HG02981 (cell line): ENCODE measurements around the gene SCARB1.

ENCODE experiments used
- ATAC-seq: cut with Tn5 transposase; IDR thresholded peaks from one replicate; pipeline ENCODE4 v1.9.1; 2021; ENCODE audit warnings: mild to moderate bottlenecking, moderate library complexity; ENCODE audit not compliant: unreplicated experiment

SCARB1 gene

GRCh38 chr12:124824195-124824594 lies 39.5 kb downstream of the SCARB1 start:
- no peak for ATAC-seq

- ATAC-seq, result no peak
These were observed 40.2 kb downstream of the SCARB1 start for GRCh38 chr12:124823272-124823970.

- no peak for ATAC-seq
These were observed 41.4 kb downstream of the SCARB1 start for GRCh38 chr12:124822218-124822617.

GRCh38 chr12:124821252-124822200 lies 42.1 kb downstream of the SCARB1 start:
- no peak for ATAC-seq

- no peak for ATAC-seq
These were observed 43.5 kb downstream of the SCARB1 start for GRCh38 chr12:124820199-124820598.

GRCh38 chr12:124819525-124819924 lies 44.1 kb downstream of the SCARB1 start:
- ATAC-seq, result no peak

GRCh38 chr12:124819080-124819479 lies 44.6 kb downstream of the SCARB1 start:
- ATAC-seq, result no peak

GRCh38 chr12:124817076-124818000 lies 46.3 kb downstream of the SCARB1 start:
- no peak for ATAC-seq

GRCh38 chr12:124816295-124816854 lies 47.3 kb downstream of the SCARB1 start:
- no peak for ATAC-seq

- no peak for ATAC-seq
These were observed 48.7 kb downstream of the SCARB1 start for GRCh38 chr12:124814741-124815613.

- no peak for ATAC-seq
These were observed 49.9 kb downstream of the SCARB1 start for GRCh38 chr12:124813782-124814181.

GRCh38 chr12:124812979-124813378 lies 50.7 kb downstream of the SCARB1 start:
- ATAC-seq, result no peak

- no peak for ATAC-seq
These were observed 51.3 kb downstream of the SCARB1 start for GRCh38 chr12:124812356-124812755.

- no peak for ATAC-seq
These were observed 52.0 kb downstream of the SCARB1 start for GRCh38 chr12:124811633-124812032.

GRCh38 chr12:124809878-124810277 lies 53.8 kb downstream of the SCARB1 start:
- ATAC-seq, result no peak

- no peak for ATAC-seq
These were observed 54.3 kb downstream of the SCARB1 start for GRCh38 chr12:124809391-124809790.

GRCh38 chr12:124808272-124808671 lies 55.4 kb downstream of the SCARB1 start:
- no peak for ATAC-seq

- ATAC-seq, result no peak
These were observed 57.6 kb downstream of the SCARB1 start for GRCh38 chr12:124805876-124806668.

GRCh38 chr12:124805050-124805449 lies 58.6 kb downstream of the SCARB1 start:
- ATAC-seq, result no peak
